D721Med (cell line): ENCODE data around the gene RNU1-2.
"Not testable (repeated sequence)": the region's sequence is repeated elsewhere in the genome, so short reads cannot be mapped to it uniquely, and the experiment has no call there.

Source experiments
- DNase-seq: peaks from one replicate; pipeline ENCODE4 v3.0.0; 2011; ENCODE audit warnings: low spot score; ENCODE audit not compliant: insufficient read length
- FAIRE-seq: peaks from 2 replicates; lab custom pipeline; 2011; peaks lifted over from hg19 to GRCh38; lab: Jason Lieb, UNC
- CTCF ChIP-seq: IDR thresholded peaks from 2 replicates; pipeline ENCODE4 v1.5.1; 2012; ENCODE audit warnings: mild to moderate bottlenecking, control low read depth; ENCODE audit not compliant: insufficient read depth; ENCODE audit errors: missing control alignments

The RNU1-2 gene

GRCh38 chr1:16927711-16928485, 32.1 kb downstream of the RNU1-2 start:
- FAIRE-seq (no peak), DNase-seq (no peak)
- TF ChIP-seq CTCF, result no peak

GRCh38 chr1:16929146-16930041, 33.6 kb downstream of the RNU1-2 start:
- not testable (repeated sequence) for DNase-seq, FAIRE-seq

- not testable (repeated sequence) for FAIRE-seq, DNase-seq
These were observed 35.6 kb downstream of the RNU1-2 start for GRCh38 chr1:16931206-16931934.

GRCh38 chr1:16933945-16934344, 38.2 kb downstream of the RNU1-2 start:
- not testable (repeated sequence) for FAIRE-seq, DNase-seq

- FAIRE-seq, DNase-seq: not testable (repeated sequence)
These were observed 40.8 kb downstream of the RNU1-2 start for GRCh38 chr1:16936580-16936979.

- no peak for DNase-seq
- FAIRE-seq, result no peak
- TF ChIP-seq CTCF, result no peak
These were observed 42.9 kb downstream of the RNU1-2 start for GRCh38 chr1:16938351-16939321.

- FAIRE-seq, result not testable (repeated sequence)
These were observed 43.8 kb downstream of the RNU1-2 start for GRCh38 chr1:16939386-16940180.

GRCh38 chr1:16944038-16944437, 48.3 kb downstream of the RNU1-2 start:
- TF ChIP-seq CTCF, result no peak
- DNase-seq, result no peak
- no peak for FAIRE-seq

More at GRCh38 chr1:16939386-16940180, 43.8 kb downstream of the RNU1-2 start:
- DNase-seq, result not testable (repeated sequence)

- DNase-seq, FAIRE-seq: not testable (repeated sequence)
These were observed 49.7 kb downstream of the RNU1-2 start for GRCh38 chr1:16945512-16945911.
